Keratinocyte (primary cell): Measurements from ENCODE around the gene LRP1B. TPM values are rescaled to one million over a fixed set of nuclear protein-coding genes. Genes with fewer than 3 reads are reported as not detected.

Experiments used
- DNase-seq: peaks from one replicate; pipeline ENCODE4 v3.0.0-alpha.2; 2011; ENCODE audit warnings: low read depth, missing footprints, low spot score
- FAIRE-seq: peaks from 2 replicates; lab custom pipeline; 2011; peaks lifted over from hg19 to GRCh38; lab: Jason Lieb, UNC
- H2AFZ ChIP-seq: 2 replicates; pipeline ENCODE4 v1.6.0; 2012; ENCODE audit warnings: low read length, control low read depth, inconsistent platforms; ENCODE audit not compliant: control insufficient read depth
- H3K27ac ChIP-seq: 2 replicates; pipeline ENCODE4 v1.5.1; 2011; ENCODE audit warnings: low read length; ENCODE audit not compliant: control insufficient read depth, insufficient read depth
- H3K27me3 ChIP-seq: 3 replicates; pipeline ENCODE4 v1.6.0; 2011; ENCODE audit warnings: low read length; ENCODE audit not compliant: control insufficient read depth, insufficient read depth; ENCODE audit errors: extremely low read depth
- H3K36me3 ChIP-seq, 2 experiments: 2 replicates in 1 of 2; 3 replicates in 1 of 2; pipeline ENCODE4 v1.5.1; 2011; ENCODE audit warnings: low read length in 2 of 2, mild to moderate bottlenecking in 1 of 2; ENCODE audit not compliant: control insufficient read depth in 2 of 2, insufficient read depth in 2 of 2; ENCODE audit errors: extremely low read depth in 1 of 2
- H3K4me1 ChIP-seq: 3 replicates; pipeline ENCODE4 v1.5.1; 2011; ENCODE audit warnings: low read length; ENCODE audit not compliant: control insufficient read depth, insufficient read depth; ENCODE audit errors: extremely low read depth
- H3K4me2 ChIP-seq: 3 replicates; pipeline ENCODE4 v1.6.0; 2011; ENCODE audit warnings: low read depth, low read length; ENCODE audit not compliant: control insufficient read depth, insufficient read depth; ENCODE audit errors: extremely low read depth
- H3K4me3 ChIP-seq, 3 experiments: fragments of 200-600 bp in 1 of 3; sonication (generic) in 1 of 3; 2 replicates in 2 of 3; 3 replicates in 1 of 3; pipeline ENCODE4 v1.5.1; 2011 to 2016; ENCODE audit warnings: low read length in 3 of 3, mild to moderate bottlenecking in 3 of 3, control low read depth in 2 of 3, inconsistent platforms in 1 of 3, low read depth in 1 of 3, mixed read lengths in 1 of 3, mixed run types in 1 of 3, moderate library complexity in 1 of 3; ENCODE audit not compliant: control insufficient read depth in 2 of 3, insufficient read depth in 2 of 3; ENCODE audit errors: extremely low read depth in 1 of 3
- H3K79me2 ChIP-seq: 2 replicates; pipeline ENCODE4 v1.6.0; 2012; ENCODE audit warnings: low read length; ENCODE audit not compliant: control insufficient read depth, insufficient read depth
- H3K9ac ChIP-seq: 3 replicates; pipeline ENCODE4 v1.6.0; 2011; ENCODE audit warnings: low read length; ENCODE audit not compliant: control insufficient read depth, insufficient read depth; ENCODE audit errors: extremely low read depth
- H3K9me1 ChIP-seq: 3 replicates; pipeline ENCODE4 v1.6.0; 2011; ENCODE audit warnings: low read length; ENCODE audit not compliant: control insufficient read depth, insufficient read depth; ENCODE audit errors: extremely low read depth
- H3K9me3 ChIP-seq: 2 replicates; pipeline ENCODE4 v1.5.1; 2012; ENCODE audit warnings: low read depth, low read length; ENCODE audit not compliant: control insufficient read depth
- H4K20me1 ChIP-seq: 3 replicates; pipeline ENCODE4 v1.6.0; 2011; ENCODE audit warnings: low read length; ENCODE audit not compliant: control insufficient read depth, insufficient read depth; ENCODE audit errors: extremely low read depth
- CTCF ChIP-seq, 3 experiments: IDR thresholded peaks in 1 of 3; conservative IDR thresholded peaks in 1 of 3; optimal IDR thresholded peaks in 1 of 3; 2 replicates in 2 of 3; 3 replicates in 1 of 3; pipeline versions ENCODE3 to v1.5.1; 2011; ENCODE audit warnings: low read length in 3 of 3, mild to moderate bottlenecking in 3 of 3, moderate library complexity in 2 of 3, control low read depth in 1 of 3, inconsistent platforms in 1 of 3; ENCODE audit not compliant: insufficient read depth in 2 of 3; ENCODE audit errors: extremely low read depth in 1 of 3
- EZH2 ChIP-seq: IDR thresholded peaks from one replicate; pipeline ENCODE4 v1.6.1; 2012; ENCODE audit warnings: inconsistent platforms, mild to moderate bottlenecking, low read length, moderate library complexity
- dilution Hi-C: fragments of 300-500 bp; cut with MboI; formaldehyde crosslinking; loops from one replicate; pipeline ENCODE4 v1.7.0; 2020; ENCODE audit warnings: low sequenced_read_pairs; ENCODE audit not compliant: extremely low pct_ligation_motif_present
- polyA plus RNA-seq, 5 experiments: library from polyadenylated mRNA; depleted of rRNA in 3 of 5; stranded (reverse) in 3 of 5; stranded (forward) in 1 of 5; unstranded in 1 of 5; fragments of >200 nt; gene quantifications; 1 replicate in 1 of 5; 2 replicates in 3 of 5; 3 replicates in 1 of 5; pipeline versions ENCODE4 v1.2.1 to v1.2.3, GENCODE V29; 2011 to 2012; ENCODE audit warnings: missing spikeins in 2 of 5, low read depth in 1 of 5, low replicate concordance in 1 of 5

Gene LRP1B
- polyA plus RNA-seq, 1 donor (not counting 4 experiments of a cell fraction or from before 2014, with no cell fraction given): not detected

GRCh38 chr2:140601342-140601741, 1529.5 kb downstream of the LRP1B start:
- H3K9me3 ChIP-seq: no peaks in the 10 kb centered on the region
- no peaks in the 10 kb centered on the region for H3K9me1 ChIP-seq
- no peak for TF ChIP-seq EZH2
- TF ChIP-seq CTCF (optimal IDR thresholded peaks at IDR 0.05 in 1 of 3, IDR thresholded peaks at IDR 0.05 in 1 of 3, conservative IDR thresholded peaks at IDR 0.05 in 1 of 3; ENCODE audit: extremely low read depth in 1 of 3, insufficient read depth in 2 of 3, low read length in 3 of 3): no peak
- H3K4me3 ChIP-seq: no peak overlapping the region
- FAIRE-seq: no peak
- H3K36me3 ChIP-seq: no peaks in the 10 kb centered on the region
- DNase-seq: no peak
- no peaks in the 10 kb centered on the region for H3K27me3 ChIP-seq
- H3K9ac ChIP-seq: no peak overlapping the region
- no peaks in the 10 kb centered on the region for H3K4me1 ChIP-seq
- no peaks in the 10 kb centered on the region for H4K20me1 ChIP-seq
- dilution Hi-C loops: no loop called here
- no peak overlapping the region for H3K27ac ChIP-seq
- no peak overlapping the region for H3K4me2 ChIP-seq
- no peaks in the 10 kb centered on the region for H3K79me2 ChIP-seq
- no peak overlapping the region for H2AFZ ChIP-seq

DNA sequence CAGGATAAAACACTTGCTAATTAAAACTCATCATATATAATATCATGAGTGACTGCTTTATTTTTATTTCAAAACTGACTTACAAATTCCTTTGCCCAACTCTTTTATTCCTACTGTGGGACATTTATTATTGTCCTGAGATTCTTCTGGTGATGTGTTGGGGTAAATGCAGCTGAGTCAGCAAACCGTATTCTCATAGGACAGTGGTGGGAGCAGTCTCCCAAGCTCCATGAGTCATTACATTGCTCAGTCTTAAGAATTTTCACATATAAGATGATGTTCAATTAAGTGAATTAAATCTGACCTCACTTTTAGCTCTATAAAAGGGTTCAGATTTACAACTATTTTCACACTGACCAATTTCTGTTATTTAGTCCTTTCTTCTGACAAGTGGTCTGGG, 1530.7 kb downstream of the LRP1B start:
- Histone ChIP-seq H2AFZ (no peak overlapping the region), H3K9me3 (no peaks in the 10 kb centered on the region), H3K4me3 (no peak overlapping the region), H3K27me3 (no peaks in the 10 kb centered on the region), H3K27ac (no peak overlapping the region), H3K9me1 (no peaks in the 10 kb centered on the region), H3K36me3 (no peaks in the 10 kb centered on the region), H3K4me2 (no peak overlapping the region), H4K20me1 (no peaks in the 10 kb centered on the region), H3K9ac (no peak overlapping the region), H3K79me2 (no peaks in the 10 kb centered on the region), H3K4me1 (no peaks in the 10 kb centered on the region)
- DNase-seq (no peak), FAIRE-seq (no peak)
- TF ChIP-seq EZH2 (no peak), CTCF (optimal IDR thresholded peaks at IDR 0.05 in 1 of 3, IDR thresholded peaks at IDR 0.05 in 1 of 3, conservative IDR thresholded peaks at IDR 0.05 in 1 of 3; ENCODE audit: extremely low read depth in 1 of 3, insufficient read depth in 2 of 3, low read length in 3 of 3) (no peak)
- dilution Hi-C loops: no loop called here
